Measurements from ENCODE around the gene PGA5.
"Not testable (repeated sequence)": the region's sequence is repeated elsewhere in the genome, so short reads cannot be mapped to it uniquely, and the experiment has no call there.

Gene PGA5

GRCh38 chr11:61229458-61229857 lies 11.5 kb upstream of the PGA5 start:
- DNase-seq = not testable (repeated sequence)

GRCh38 chr11:61231033-61231432 lies 9.9 kb upstream of the PGA5 start:
- DNase-seq = not testable (repeated sequence)

GRCh38 chr11:61231585-61231984 lies 9.4 kb upstream of the PGA5 start:
- DNase-seq = not testable (repeated sequence)

- not testable (repeated sequence) for DNase-seq
Measured at GRCh38 chr11:61232548-61233145, 8.3 kb upstream of the PGA5 start.

- DNase-seq = not testable (repeated sequence)
Measured at GRCh38 chr11:61237130-61237529, 3.8 kb upstream of the PGA5 start.

GRCh38 chr11:61240288-61240687 lies 687 bp upstream of the PGA5 start:
- not testable (repeated sequence) for DNase-seq

GRCh38 chr11:61241526-61241925 lies 551 bp downstream of the PGA5 start:
- DNase-seq = not testable (repeated sequence)

GRCh38 chr11:61245284-61245964 lies 4.4 kb downstream of the PGA5 start:
- not testable (repeated sequence) for DNase-seq

- not testable (repeated sequence) for DNase-seq
Measured at GRCh38 chr11:61248071-61248470, 7.1 kb downstream of the PGA5 start.

GRCh38 chr11:61249201-61249600 lies 8.2 kb downstream of the PGA5 start:
- DNase-seq = not testable (repeated sequence)

GRCh38 chr11:61250796-61251765 lies 10.1 kb downstream of the PGA5 start:
- DNase-seq = not testable (repeated sequence)

GRCh38 chr11:61252332-61252731 lies 11.4 kb downstream of the PGA5 start:
- DNase-seq = not testable (repeated sequence)

GRCh38 chr11:61254403-61255025 lies 13.5 kb downstream of the PGA5 start:
- DNase-seq = peak; percentile 56

GRCh38 chr11:61256710-61257482 lies 15.9 kb downstream of the PGA5 start:
- no peak for DNase-seq

- DNase-seq = no peak
Measured at GRCh38 chr11:61258546-61258945, 17.6 kb downstream of the PGA5 start.

- no peak for DNase-seq
Measured at GRCh38 chr11:61259363-61259762, 18.4 kb downstream of the PGA5 start.

GRCh38 chr11:61264371-61264770 lies 23.4 kb downstream of the PGA5 start:
- no peak for DNase-seq

GRCh38 chr11:61264795-61265194 lies 23.8 kb downstream of the PGA5 start:
- no peak for DNase-seq

- DNase-seq = no peak
Measured at GRCh38 chr11:61265357-61265756, 24.4 kb downstream of the PGA5 start.

GRCh38 chr11:61266602-61267001 lies 25.6 kb downstream of the PGA5 start:
- DNase-seq = no peak

- DNase-seq = no peak
Measured at GRCh38 chr11:61267437-61267841, 26.5 kb downstream of the PGA5 start.
